HG03432 (cell line): ENCODE measurements around the gene ERP44.

ENCODE experiments used
- ATAC-seq: cut with Tn5 transposase; IDR thresholded peaks from one replicate; pipeline ENCODE4 v1.9.1; 2021; ENCODE audit warnings: mild to moderate bottlenecking, moderate library complexity; ENCODE audit not compliant: unreplicated experiment

ERP44 gene

DNA sequence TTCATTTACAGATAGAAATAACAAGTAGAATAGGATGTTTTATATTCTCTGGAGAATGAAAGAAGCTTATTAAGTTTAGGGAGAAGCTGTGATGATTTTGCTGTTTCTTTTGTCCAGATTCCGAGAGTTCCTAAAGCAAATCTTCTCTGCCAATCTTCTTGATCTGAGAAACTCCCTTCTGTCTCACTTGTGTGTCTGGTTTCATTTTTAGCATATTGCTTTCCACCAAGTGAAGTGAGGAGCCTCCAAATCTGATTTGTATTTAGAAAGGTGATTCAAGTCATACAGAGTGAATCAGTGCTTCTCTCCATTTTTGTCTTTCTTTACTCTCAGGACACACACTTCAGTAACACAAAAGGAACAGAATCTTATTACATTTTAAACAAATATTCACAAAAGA, 144.0 kb downstream of the ERP44 start:
- peak; percentile 82 for ATAC-seq

DNA sequence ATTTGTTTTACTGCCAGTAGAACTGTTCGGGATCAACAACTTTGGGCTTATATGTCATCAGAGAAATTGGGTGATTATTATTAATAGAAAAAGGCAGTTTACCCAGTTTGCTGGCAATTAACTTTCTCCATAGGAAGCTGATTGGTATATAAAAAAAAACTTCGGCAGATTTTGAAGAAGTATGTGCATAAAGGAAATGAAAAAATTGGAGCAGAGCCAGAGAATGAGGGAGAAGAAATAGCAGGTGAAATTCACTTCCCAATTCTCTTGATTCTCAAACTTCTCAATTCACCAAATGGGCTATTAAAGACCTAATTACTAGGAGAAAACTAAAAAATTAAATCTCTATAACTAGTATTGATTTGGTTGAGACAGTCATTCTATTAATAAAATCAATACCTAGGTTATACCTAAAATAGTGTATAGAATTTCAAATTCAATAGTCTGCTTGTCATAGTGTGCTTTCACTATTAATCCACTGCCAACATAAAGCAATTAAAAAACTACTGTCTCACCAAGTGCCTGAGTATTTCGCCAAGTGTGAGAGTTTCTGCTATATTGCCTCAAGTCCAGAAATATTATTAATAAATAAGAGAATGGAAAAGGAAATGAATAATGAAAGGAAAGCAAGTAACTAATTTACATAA, 144.8 kb downstream of the ERP44 start:
- ATAC-seq: peak; percentile 55

DNA sequence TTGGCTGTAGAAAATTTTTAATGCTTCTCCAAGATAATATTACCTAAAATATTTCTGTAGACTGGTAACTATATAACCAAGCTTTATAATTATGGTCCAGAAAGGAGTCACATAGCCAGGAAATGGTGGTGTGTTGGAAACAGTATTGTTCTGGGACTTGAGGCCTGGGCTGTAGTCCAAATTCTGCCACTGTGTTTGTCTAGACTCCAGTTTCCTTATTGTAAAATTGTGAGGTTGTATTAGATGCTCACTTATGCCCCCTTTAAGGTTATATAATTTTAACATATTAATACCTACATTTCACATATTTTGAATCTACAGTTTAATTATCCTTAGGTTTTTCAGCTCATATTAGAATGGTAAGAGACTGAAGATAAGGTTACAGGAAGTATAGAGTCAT, 149.9 kb downstream of the ERP44 start:
- no peak for ATAC-seq

DNA sequence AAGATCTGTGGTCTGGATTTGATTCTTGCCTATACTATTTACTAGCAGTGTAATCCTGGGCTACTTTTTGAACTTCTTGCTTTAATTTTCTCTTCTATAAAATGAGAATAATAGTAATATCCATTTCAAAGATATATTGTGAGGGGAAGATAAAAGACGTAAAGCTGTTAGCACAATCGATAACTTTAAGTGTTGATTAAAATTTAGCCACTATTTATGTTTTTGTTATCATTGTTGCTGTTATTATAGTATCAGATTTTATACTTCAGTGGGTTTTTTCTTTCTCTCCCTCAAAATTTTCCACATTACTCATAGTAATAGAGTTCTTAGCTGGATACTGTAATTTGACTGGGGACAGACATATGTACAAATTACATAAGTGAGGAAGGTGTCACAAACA, 150.3 kb downstream of the ERP44 start:
- no peak for ATAC-seq

DNA sequence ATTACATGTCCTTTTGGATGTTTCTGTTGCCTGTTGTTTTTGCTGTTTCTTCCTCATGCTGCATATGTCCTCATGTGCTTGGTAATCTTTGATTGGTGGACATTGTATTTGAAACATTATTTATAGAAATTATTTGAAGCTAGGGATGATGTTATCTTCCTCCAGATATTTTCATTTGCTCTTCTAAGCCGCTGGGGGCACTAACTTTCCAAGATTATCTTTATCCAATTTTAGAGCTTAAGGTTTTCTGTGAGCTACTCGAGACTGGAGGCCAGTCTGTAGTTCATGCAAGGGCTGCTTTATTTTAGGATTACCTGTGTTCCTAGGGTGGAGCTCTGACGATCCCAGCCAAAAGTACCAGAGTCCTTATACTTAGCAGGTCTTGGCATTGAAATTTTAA, 151.4 kb downstream of the ERP44 start:
- no peak for ATAC-seq

DNA sequence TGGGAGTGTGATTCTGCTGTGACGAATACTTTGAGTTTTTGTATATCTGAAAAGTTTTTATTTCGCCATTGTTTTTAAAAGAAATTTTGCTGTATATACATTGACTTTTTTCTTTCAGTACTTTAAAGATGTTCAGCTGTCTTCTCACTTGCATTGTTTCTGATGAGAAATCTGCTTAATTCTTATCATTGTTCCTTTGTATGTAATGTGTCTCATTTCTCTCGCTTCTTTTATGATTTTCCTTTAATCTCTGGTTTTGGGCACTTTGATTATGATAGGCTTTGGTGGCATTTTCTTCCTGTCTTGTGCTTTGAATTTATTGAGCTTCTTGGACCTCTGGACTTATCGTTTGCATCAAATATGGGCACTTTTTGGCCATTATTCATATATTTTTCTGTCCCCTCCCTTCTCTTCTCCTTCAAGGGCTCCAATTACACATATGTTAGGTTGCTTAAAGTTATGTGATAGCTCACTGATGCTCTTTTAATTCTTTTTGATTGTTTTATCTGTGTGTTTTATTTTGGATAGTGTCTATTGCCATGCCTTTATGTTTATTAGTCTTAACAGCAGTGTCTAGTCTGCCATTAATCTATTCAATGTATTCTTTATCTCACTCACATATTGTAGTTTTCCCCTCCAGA, 161.7 kb downstream of the ERP44 start:
- ATAC-seq: no peak

DNA sequence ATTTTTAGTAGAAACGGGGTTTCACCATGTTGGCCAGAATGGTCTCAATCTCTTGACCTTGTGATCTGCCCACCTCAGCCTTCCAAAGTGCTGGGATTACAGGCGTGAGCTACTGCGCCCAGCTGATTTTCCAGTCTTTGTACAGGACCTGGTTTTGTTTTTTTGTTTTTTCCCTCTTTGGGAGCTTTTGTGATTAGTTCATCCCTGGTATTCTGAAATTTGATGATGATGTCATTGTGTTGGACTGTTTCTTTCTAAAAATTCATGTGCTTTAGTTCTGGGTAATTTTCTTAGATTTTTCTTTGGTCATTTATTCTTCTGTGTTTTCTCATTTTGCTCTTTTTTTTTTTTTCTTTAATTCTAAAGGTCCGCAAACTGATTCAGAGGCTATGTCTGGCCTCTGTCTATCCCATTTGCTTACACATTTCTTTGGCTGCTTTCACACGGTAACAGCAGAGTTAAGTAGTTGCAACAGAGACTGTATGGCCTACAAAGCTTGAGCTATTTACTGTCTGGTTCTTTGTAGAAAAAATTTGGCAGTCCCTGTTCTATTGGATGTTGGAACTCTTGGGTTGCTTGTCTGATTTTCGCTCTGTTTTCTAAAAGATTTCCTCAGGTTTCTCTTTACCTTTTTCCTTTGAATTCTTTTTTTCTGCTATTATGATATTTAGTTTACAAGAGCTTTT, 167.5 kb downstream of the ERP44 start:
- ATAC-seq: no peak

DNA sequence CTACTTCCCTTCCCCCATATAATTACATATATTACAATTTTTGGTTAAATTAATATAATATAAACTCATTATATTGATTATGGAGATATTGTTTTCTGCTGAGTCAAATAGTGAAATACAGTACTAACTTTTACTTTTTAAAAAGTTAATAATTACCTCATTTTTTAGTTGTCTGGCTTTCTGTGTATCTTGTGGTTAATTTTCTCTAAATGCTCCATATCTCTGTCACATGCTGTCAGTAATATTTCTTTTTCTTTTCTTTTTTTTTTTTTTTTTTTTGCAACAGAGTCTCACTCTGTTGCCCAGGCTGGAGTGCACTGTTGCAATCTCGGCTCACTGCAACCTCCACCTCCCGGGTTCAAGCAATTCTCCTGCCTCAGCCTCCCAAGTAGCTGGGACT, 169.1 kb downstream of the ERP44 start:
- ATAC-seq: no peak
